ENCODE measurements around the gene EEFSEC. TPM values are rescaled to one million over a fixed set of nuclear protein-coding genes. Genes with fewer than 3 reads are reported as not detected.

The EEFSEC gene
- total RNA-seq, 1 donor from 2014 or later, result 15.3 TPM

DNA sequence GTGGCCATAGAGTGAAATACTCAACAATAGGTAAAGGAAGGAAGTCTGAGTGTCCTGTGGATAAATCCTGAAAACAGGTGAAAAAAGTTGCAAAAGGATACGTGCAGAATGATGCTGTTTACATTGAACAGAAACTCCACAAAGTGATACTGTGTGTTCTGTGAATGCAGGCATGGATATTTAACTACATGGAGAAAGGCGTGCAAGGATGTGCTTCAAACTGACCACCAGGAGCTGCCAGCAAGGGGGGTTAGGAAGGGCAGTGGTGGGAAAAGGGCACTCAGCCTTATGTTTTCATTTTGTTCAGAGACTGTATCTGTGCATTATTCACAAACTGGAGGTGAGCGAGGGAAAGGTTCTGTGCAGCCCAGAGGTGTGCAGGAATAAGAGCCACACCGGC is 266.0 kb downstream of the EEFSEC start:
- Histone ChIP-seq H3K9me3 (no peaks in the 10 kb centered on the region), H3K4me3 (no peak overlapping the region), H3K4me1 (no peaks in the 10 kb centered on the region), H3K27me3 (no peaks in the 10 kb centered on the region), H3K27ac (no peak overlapping the region), H3K36me3 (no peaks in the 10 kb centered on the region)
- TF ChIP-seq, protein P1, sequence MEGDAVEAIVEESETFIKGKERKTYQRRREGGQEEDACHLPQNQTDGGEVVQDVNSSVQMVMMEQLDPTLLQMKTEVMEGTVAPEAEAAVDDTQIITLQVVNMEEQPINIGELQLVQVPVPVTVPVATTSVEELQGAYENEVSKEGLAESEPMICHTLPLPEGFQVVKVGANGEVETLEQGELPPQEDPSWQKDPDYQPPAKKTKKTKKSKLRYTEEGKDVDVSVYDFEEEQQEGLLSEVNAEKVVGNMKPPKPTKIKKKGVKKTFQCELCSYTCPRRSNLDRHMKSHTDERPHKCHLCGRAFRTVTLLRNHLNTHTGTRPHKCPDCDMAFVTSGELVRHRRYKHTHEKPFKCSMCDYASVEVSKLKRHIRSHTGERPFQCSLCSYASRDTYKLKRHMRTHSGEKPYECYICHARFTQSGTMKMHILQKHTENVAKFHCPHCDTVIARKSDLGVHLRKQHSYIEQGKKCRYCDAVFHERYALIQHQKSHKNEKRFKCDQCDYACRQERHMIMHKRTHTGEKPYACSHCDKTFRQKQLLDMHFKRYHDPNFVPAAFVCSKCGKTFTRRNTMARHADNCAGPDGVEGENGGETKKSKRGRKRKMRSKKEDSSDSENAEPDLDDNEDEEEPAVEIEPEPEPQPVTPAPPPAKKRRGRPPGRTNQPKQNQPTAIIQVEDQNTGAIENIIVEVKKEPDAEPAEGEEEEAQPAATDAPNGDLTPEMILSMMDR (IDR thresholded peaks at IDR 0.05), result no peak
- ATAC-seq (no peak), DNase-seq (no peak)
- intact Hi-C loops (cut with DNase I), result no loop called here

DNA sequence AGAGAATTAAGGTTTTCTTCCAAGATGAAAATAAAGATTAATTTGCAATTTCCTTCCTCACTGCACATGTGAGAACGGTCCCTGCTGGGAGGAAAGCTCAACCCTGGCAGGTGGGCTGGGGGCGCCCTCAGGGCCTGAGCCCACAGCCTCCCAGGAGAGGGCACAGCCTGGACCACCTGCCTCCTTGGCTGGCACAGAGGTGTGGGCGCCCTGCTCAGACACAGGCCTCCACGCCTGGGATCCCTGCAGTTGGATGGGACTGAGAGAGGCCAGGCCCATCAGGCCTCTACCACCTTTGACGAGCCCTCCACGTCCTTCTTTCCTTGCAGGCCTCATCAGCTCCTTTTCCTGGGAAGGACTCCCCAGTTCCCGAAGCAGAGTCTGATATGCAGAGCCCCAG is 267.0 kb downstream of the EEFSEC start:
- no peak overlapping the region for H3K27ac ChIP-seq
- H3K36me3 ChIP-seq, result no peaks in the 10 kb centered on the region
- H3K27me3 ChIP-seq, result no peaks in the 10 kb centered on the region
- ATAC-seq, result no peak
- TF ChIP-seq, protein P1 (IDR thresholded peaks at IDR 0.05), result no peak
- H3K9me3 ChIP-seq, result no peaks in the 10 kb centered on the region
- DNase-seq, result no peak
- no peaks in the 10 kb centered on the region for H3K4me1 ChIP-seq
- intact Hi-C loops (cut with DNase I), result loop anchor here (10.0 kb wide), 1 partner anchor 185 kb away; no protein-coding TSS in a partner anchor
- H3K4me3 ChIP-seq, result no peak overlapping the region

DNA sequence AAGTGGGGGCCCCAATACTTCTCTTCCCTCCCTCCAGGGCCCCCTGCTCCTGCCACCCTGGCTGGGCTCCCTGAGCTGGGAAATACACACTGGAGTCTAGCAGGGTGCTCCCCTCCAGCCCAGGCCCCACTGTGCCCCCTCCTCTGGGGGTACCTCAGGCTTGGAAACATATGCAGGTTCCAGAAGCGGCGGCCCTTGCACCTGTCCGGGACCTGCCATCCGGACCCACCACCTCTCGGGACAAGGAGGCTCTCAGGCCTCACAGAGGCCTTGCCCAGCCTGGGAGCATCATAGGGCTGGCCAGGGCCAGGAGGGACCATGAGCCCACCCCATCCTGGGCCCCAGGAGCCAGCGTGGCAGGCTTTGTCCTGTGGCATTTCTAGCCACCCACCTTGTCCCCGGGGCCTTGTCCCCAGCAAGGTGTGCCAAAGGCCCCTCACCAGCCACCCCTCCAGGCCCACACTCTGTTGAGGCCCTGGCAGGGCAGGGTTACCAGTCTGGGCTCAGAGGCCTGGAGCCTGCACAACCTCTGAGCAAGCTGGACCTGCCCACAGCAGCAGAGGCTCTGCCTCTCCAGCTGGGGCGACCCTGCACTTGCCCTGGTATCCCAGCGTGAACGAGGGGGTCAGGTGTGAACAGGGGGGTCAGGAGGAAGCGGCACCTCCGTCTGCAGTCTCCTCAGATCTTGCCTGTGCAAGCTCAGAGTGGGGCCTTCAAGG is 267.6 kb downstream of the EEFSEC start:
- no peak overlapping the region for H3K27ac ChIP-seq
- TF ChIP-seq, protein P1 (IDR thresholded peaks at IDR 0.05), result no peak
- no peak overlapping the region for H3K4me3 ChIP-seq
- no peaks in the 10 kb centered on the region for H3K9me3 ChIP-seq
- intact Hi-C loops (cut with DNase I), result loop anchor here (10.0 kb wide), 1 partner anchor 184 kb away; no protein-coding TSS in a partner anchor
- H3K27me3 ChIP-seq, result no peaks in the 10 kb centered on the region
- ATAC-seq, result no peak
- H3K36me3 ChIP-seq, result no peaks in the 10 kb centered on the region
- DNase-seq, result no peak
- no peaks in the 10 kb centered on the region for H3K4me1 ChIP-seq

DNA sequence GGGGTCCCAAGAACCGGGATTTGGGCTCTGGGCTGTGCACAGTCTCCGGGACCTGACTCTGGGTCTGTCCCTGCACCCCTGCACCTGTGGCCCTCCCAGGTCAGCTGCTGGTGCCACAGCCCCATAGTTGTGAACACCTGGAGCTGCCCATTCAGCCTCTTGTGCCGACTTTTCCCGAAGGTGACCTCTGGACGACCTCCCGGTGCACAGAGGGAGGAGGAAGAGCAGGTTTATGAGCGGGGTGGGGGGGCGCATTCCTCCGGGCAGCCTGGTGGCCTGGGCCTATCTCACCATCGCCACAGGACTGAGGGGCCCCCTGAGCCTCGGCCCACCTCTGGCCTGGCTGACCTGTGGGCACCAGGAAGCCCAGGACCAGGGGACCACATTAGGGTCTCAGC is 268.2 kb downstream of the EEFSEC start:
- no peak for DNase-seq

DNA sequence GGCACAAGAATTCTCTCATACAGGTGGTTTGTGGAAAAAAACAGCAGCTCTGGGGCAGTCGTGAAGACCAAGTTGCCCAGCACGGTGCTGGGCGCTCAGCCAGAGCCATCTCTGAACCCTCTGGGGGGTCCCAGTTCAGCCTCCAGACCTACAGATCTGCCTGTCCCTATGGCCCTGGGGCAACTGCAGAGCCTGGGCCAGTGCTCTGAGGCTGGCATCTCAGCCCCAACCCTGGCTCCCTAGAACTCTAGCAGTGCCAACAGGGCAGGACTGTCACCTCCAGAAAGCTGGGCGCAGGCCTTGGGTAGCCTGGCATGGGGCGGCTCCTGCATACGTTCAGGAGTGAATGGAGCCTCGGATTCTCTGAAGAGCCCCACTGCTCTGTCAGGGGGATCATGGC is 268.7 kb downstream of the EEFSEC start:
- Histone ChIP-seq H3K36me3 (no peaks in the 10 kb centered on the region), H3K4me1 (no peaks in the 10 kb centered on the region), H3K9me3 (no peaks in the 10 kb centered on the region), H3K27ac (no peak overlapping the region), H3K4me3 (no peak overlapping the region), H3K27me3 (peaks cover 4% of the 10 kb centered on the region)
- ATAC-seq (no peak), DNase-seq (no peak)
- intact Hi-C loops (cut with DNase I), result loop anchor here (10.0 kb wide), 1 partner anchor 183 kb away; no protein-coding TSS in a partner anchor
- TF ChIP-seq, protein P1 (IDR thresholded peaks at IDR 0.05), result no peak

More for the DNA sequence above, 268.2 kb downstream of the EEFSEC start:
- no peak overlapping the region for H3K27ac ChIP-seq
- H3K27me3 ChIP-seq, result no peaks in the 10 kb centered on the region
- no peak overlapping the region for H3K4me3 ChIP-seq
- no peaks in the 10 kb centered on the region for H3K36me3 ChIP-seq
- no peaks in the 10 kb centered on the region for H3K4me1 ChIP-seq
- ATAC-seq, result no peak
- TF ChIP-seq, protein P1 (IDR thresholded peaks at IDR 0.05), result no peak
- intact Hi-C loops (cut with DNase I), result loop anchor here (10.0 kb wide), 1 partner anchor 183 kb away; no protein-coding TSS in a partner anchor
- H3K9me3 ChIP-seq, result no peaks in the 10 kb centered on the region

Data from upper lobe of right lung (tissue), 1 donor.